ENCODE measurements around the gene CDH6.

CDH6 gene

DNA sequence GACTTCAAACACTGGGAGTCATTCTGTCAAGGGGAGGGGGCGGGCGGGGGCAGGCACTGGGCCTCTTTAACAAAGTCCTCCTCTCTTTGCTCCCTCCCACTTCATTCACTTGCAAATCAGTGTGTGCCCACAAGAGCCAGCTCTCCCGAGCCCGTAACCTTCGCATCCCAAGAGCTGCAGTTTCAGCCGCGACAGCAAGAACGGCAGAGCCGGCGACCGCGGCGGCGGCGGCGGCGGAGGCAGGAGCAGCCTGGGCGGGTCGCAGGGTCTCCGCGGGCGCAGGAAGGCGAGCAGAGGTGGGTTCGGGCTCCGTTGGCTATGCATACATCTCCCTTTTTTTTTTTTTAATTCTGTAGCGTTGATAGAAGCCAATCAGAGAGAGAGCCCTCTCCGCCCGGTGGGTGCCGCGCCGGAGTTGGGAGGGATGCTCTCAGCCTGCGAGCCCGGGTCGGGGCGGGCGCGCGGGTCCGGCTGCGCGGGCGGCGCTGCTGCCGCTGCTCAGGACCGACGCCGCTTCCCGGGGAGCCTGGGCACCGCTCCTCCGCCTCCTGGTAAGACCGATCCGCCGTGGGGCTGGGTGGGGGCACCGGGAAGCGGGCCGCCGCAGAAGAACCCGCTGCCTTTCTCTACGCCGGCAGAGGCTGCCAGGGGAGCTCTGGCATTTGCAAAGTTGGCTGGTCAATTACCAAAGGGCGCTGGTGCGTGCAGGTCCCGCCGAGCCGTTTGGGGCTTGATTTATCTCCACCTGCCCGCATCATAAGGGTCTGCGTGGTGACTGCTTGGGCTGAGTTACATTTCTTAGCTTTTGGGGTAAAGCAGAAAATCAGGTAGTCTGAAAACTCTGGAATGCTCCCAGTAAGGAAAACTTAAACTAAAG, at the start of gene CDH6:
CDH6 (plus strand) TSS at position 96 of the 877 bp plus-strand sequence. CDS start 73,788 bp downstream, outside the sequence.
- peak in 11 of 14 donors; percentile 23 to 76 (median 53) for DNase-seq

DNA sequence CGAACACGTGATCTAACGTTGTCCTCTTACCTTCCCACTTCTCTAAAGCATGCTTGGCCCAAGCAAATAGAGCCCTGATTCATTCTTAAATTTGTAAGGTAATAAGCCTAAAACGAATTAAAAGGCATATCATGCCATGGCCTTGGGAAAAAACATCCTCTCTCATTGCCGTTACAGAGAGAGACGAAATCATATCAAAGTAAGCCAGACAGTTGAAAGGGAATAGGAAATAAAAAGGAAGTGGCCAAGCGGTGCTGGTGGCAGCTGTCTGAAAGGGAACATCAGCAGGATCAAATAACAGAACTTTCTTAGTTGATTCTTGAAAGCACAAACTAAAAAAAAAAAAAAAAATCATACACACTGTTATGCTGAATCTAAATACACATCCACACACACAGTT, 49.1 kb upstream of the CDH6 start:
- no peak for DNase-seq

DNA sequence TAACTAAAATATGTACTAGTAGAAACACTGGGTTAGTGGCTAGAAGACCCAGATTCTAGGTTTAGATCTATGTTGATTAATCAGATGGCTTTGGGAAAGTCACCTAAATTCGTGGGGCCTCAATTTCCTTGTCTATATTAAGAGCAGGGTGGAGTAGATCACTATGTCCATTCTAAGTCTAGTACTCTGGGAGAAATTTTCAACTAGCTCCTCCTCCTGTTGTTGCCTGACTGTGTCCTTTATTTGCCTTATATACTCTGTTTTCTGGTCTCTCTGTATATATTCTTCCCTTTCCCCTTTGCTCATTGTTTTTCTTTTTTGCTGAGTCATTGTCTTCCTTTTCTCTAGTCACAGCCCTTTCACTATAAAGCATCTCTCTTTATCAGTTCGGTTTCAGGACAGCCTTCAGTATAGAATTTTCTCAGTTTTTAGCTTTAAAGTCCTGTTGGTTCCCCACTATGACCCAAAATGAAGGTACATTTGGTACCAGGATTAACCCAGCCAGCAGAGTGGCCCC, 44.5 kb upstream of the CDH6 start:
- no peak for DNase-seq

DNA sequence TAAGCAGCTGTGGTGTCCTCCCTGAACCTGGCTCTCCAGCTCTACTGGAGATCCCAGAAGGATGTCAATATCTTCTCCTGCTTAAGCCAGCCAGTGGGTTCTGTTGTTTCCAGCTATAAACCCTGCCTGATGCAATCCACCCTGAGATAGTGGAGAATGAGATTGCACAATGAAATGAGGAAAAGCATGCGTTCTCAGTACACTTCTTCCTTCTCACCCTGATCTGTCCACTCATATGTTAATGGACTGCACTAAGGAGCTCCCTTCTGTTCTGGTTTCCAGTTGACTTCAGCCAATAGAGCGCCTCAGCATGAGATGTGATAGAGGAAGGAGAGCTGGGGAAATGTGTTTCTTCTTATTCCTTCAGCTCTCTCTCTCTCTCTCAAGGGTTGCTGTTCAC, 40.0 kb upstream of the CDH6 start:
- DNase-seq, result no peak

DNA sequence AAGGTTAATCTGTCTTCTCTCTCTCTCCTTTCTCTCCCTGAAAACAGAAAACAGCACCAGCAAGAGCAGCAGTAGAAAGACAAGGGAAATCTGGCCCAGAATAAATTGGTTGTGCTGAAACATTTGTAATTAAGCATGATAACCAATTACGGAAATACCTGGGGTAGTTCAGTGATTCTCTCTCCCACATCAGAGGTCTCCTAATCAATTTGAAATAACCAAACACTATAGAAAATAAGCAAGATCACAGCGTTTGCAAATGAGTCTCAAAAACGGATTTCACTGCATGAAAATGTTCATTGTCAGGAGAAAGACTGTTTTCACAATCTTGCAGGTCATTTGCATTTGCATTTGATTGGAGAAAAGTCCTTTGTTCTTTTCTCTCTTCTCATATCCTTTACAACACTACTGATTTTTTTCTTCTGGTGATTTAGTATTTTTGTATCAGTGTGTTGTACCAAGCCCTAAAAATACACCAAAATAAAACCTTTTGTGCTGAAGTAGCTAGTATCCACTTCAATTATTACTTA, 36.8 kb upstream of the CDH6 start:
- DNase-seq, result no peak

DNA sequence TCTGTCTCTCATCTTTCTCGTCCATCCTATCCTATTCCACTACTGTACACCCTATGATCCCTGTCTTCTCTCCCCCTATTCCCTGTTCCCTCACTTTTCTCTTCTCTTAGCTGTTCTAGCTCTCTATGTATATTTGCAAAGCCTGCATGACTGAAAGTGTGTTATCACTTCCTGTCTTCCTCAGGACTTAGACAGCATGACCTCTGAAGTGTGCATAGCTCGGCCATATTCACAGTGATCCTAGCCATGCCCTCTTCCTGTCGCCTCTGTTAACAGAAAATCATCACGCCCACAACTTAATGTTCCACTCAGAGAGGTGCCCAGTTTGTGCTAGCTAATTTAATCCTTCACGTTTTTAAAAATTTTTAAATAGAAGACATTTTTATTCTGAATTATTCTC, 35.8 kb upstream of the CDH6 start:
- DNase-seq, result no peak

DNA sequence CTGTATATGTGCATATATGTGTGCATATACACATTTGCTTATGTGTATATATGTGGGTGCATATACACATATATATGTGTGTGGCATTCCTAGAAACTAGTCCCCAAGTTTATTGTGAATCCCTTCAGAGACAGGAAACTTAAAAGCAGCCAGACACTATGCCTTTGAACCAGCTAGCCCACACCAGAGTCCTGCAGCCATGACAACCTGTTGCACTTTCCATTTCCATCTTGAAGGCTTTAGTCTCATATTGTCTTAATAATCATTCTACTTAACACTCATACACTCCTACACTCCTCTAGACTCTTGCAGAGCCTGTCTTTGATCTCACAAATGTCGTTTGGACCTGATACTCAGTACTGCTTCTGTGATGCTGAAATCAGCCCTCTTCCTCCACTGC, 34.8 kb upstream of the CDH6 start:
- DNase-seq, result no peak

DNA sequence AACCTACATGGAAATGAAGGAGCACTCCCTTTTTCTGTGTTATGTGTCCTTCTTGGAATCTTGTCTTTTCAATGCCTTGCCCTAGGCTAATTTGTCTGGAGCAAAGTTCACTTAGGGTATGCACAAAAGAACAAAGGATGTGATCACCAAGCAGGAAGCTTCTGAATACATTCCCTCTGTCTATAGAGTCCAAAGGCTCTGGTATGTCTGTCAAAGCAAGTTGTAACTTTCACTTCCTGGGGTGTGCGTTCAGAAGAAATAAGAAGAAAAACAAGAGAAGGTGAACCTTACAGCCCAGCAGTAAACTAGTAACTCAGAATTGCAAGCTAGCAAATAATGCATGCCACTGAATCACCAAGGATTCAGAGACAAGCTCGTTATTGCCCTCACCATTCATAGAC, 31.7 kb upstream of the CDH6 start:
- no peak for DNase-seq

DNA sequence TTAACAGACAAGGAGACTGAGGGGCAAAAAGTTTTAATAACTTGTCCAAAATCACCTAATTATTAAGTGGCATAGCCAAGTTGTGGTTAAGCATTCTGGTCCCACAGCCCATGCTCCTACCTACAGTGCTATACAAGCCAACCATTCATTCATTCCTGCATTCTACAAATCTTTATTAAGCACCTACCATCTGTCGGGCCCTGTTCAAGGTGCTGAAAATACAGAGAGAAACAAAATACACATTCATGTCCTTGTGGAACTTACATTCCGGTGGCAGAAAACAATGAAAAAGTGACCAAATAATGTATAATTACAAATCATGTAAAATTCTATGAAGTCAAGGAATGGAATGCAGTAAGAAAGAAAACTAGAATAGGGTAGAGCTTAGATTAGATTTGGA, 27.8 kb upstream of the CDH6 start:
- DNase-seq, result no peak

DNA sequence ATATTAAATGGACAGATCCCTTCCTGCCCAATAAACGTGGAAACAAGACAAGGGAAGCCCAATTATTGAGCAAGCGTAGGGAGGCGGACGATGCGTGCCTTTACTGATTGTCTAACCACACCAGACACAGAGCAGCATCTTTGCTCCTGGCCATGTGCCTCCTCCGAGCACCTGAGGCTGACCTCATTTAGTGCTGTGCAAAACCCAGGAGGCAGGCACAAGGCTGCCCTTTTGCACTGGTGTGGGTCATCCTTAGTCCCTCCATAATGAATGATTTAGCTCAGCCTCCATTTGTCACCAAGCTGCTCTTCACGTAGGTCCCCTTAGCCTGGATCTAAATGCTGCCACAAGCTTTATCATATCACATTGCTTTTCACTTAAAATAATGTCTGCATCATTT, 24.1 kb upstream of the CDH6 start:
- DNase-seq, result no peak

DNA sequence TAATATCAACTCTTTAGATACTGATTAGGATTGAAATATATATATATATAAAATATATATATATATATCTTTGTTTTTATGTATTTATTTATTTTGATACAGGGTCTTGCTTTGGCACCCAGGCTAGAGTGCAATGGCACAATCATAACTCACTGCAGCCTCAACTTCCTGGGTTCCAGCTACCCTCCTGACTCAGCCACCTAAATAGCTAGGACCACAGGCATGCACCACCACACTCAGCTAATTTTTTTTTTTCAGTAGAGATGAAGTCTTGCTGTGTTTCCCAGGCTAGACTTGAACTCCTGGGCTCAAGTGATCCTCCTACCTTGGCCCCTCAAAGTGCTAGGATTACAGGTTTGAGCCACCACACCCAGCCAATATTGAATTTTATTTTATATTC, 20.6 kb upstream of the CDH6 start:
- no peak for DNase-seq

DNA sequence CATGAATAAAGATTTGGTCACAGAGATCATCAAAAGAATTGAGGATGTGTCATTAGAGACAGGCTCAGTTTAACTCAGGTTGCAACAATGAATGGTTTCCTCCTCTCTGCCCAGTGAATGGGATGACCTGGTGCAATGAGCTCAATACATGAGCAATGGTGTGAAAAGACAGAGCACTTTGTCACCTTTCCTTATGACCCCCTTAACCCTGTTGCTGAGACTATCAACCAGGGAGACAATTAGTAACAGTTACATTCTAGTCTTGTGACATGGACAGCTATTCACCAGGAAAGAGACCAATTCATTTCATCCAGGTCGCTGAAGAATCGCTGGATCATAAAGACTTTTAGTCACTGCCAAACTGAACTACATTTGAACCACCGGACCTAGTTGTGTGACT, 19.9 kb upstream of the CDH6 start:
- no peak for DNase-seq

DNA sequence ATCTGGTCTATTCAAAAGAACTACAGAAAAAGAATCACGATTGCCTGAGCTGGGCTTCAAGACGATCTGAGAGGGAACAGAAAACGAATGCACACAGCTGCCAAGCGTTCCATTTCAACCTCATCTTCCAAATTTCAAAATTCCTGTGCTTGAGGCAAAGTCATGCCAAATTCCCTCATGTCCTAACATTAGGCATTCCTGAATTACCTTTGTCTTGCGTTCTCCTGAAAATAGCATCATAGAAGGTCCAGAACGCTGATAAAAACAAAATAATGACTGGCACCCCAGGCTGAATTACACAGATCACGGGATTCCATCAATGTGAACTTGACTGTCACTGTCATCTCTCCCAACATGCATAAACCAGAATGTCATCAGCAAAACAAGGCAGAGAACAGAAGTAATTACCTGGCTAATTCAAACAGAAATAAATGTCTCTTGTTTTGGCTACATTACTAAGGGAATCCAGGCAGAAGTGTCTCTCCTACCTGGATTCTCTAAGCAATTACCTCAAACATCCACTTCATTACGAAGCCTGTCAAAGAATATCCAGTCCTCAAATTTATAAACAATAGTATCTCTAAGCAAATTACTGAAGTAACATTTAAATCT, 12.0 kb upstream of the CDH6 start:
- peak in 1 of 14 donors; percentile 19 for DNase-seq

DNA sequence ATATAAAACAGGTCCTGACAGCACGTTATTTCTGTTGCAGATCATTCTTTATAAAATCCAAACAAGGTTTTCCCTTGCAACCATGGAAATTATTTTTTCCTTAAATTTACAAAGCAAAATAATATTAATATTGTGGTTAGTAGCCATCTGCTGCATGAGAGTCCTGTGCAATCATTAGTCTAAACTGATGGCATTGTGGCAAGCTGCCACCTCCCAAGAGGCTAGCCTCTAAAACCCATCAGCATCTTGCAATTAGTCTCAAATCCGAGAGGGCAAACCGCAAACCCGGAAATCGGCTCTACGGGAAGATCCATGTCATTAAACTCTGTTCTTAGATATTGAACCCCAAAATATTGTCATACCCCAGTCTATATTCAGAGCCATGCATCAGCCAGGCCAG, 11.3 kb upstream of the CDH6 start:
- peak in 2 of 14 donors; percentile 9 to 55 for DNase-seq

DNA sequence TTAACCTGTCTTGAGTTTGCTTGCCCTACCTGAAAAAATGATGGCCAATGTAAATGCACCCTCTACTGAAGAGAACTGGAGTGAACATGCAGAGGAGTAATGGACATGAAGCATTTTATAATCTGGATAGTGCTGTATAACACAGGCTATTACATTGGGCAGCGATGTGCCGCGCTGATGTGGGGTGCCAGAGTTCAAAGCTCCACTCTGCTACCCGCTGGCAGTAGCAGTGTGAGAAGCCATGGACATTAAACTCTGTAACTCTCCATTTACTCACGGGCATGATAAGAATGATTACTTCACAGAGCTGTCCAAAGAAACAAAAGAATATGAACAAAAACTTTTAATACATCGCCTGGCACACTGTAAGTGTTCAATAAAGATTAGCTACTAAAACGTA, 7.5 kb upstream of the CDH6 start:
- DNase-seq, result no peak

DNA sequence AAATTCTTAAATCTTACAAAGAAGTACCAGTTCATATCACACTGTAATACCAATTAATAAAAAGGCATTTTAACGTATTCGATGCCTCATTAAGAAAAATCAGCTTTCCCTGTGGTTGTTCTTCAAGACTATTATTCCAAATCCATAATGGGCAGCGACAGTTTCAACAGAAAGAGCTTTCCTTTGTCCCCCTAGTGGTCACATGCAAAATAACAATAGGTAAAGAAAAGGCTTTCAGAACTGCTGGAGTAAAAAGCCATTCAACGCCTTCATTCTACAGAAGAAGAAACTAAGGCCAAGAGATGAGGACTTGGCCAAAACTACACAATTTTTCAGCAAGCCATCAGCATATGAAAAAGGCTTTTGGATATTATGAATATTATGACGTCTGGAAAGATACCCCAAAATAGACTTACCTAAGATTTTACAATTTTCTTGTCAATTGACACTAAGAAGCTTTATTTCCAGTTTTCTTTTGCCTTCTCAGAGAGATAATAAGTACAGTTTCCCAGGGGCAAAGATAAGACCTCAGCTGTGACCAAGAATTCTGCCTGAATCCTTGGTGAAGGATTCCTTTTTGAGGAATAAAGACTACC, 6.7 kb upstream of the CDH6 start:
- DNase-seq, result no peak

DNA sequence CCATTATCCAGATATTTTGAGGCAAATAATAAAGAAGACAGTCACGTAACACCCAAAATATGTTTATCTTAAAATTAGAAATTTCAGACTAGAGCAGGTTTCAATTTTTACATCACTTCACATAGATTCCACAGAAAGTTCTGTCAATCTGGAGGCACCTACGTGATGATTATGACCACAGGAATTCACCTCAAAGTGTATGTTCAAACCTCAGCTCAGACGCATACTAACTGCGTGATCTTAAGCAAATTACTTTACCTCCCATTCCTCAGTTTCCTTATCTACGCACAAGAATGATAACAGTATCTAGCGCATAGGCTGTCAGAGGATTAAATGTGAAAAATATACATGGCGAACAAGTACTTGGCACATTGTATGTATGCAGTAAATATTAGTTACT, 5.9 kb upstream of the CDH6 start:
- DNase-seq, result no peak

DNA sequence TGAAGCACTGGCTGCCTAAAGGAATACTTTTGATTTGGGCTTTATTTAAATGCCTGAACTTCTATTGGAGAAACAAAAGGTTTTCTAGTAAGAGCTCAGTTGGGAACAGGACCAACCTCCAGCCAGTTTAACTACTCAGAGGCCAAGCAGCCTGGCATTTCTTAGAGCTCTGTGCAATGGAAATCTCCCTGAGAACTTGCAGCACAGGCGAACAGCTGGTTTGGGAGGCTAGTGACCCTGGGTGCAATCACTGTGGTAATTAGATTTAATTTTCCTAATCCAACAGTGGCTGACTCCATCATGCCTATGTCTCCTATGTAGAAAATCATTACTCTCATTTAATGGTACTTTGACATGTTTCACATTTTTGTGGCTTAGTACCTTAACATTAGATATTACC, 1.0 kb upstream of the CDH6 start:
- DNase-seq, result no peak

DNA sequence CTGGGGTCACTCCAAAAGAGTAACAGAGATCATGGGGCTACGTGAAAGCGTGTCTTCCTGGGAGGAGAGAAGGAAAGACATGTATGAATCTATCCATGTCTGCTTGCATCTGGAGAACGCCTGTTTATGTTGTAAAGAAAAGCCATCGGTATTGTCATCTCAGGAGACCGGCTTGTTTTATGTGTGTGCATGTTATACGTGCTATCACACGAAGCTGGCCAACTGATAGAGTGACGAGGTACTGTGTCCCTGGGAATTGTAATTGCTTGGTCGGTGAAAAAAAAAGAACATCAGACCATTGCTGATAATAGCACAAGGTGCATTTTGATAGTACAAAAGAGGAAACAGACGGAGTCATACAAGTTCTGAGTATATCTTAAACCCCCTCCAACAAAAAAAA, 370 bp upstream of the CDH6 start:
- DNase-seq, result no peak

DNA sequence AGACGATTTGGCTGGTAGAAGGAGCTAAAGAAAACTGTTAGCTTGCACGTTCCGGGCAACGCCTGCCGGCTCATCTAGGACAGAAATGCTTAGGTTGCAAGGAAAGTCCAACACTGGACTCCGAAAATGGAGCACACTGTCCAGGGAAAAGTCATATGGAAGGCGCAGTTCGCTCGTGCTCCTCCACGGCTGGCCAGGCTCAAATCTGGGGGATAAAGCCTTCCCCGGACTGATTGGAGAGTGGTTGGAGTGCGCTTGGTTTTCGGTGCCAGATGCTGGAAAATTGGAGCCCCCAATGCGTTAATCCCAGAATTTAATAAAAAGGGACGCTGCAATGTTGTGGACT, 955 bp downstream of the CDH6 start:
- peak in 1 of 14 donors; percentile 26 for DNase-seq

DNA sequence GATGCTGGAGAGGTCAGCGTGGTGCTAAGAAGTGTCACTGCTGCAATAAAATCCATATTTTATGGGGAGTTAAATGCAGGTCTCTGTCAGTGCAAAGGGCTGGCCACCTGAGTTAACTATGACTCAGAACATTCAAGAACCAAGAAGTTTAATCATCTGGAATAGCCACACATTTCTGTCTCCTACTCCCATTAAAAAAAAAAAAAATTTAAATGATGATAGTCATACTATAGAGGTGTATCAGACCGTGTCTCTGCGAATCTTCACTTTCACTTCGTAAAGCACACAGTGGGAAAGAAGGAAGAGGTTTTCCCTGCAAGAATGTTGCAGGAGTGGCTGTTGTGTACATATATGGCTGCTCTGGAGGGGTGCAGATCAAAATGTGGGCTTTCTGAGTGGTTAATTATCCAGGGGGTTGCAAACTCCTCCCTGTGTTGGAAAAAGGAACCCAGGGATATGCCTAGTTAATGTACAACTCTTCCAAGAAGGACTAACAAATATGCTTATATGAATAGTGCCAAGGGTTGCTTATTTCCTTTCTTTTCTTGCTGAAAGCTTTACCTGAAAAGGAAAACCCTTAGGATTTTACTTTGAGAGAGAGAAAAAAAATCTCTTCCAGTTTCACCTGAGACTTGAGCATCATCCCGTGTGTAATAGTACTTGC, 1.5 kb downstream of the CDH6 start:
- no peak for DNase-seq

DNA sequence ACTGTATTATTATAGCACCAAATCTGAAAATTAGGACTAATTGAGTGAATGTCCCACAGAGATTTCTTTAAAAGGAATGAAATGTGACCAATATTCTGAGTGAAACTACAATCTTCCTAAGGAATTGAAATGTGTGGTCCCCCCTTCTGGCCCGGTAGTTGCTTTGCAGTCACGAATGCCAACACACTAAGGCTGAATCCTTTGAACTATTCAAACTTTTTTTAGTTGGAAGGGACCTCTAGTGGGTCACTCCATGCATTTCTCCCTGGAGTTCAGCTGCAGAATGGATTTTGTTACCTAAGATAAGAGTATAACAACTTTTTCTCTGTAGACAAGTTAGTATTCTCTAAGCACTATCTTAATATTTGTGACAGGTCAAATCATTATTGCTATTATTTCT, 2.8 kb downstream of the CDH6 start:
- no peak for DNase-seq

DNA sequence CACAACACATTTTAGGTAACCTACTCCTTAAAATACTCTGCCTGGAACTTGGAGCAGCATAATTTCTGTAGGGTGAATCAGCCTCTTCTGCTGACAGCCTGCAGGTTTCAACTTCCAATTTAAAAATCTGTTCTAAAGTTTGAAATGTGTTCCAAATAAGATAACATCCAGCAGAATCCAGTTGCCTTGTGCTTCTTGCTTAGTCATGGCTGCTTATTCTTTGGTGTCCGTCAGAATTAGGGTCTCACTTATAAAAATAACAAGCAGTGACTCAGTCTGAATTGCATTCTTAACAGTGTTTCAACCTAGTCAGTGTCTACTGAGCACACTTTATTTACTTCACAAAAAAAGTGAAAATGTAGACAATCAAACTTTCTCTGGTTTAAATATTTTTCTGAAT, 3.7 kb downstream of the CDH6 start:
- DNase-seq, result no peak
